HT-29 (cell line): Measurements from ENCODE around the gene MAP3K3. TPM values are rescaled to one million over a fixed set of nuclear protein-coding genes. Genes with fewer than 3 reads are reported as not detected.

Experiments
- DNase-seq: peaks from one replicate; pipeline ENCODE4 v3.0.0-alpha.2; 2015; ENCODE audit warnings: low spot score
- total RNA-seq: library from RNA; depleted of rRNA; stranded (reverse); fragments of >200 nt; shearing (Covaris generic); gene quantifications from 2 replicates; pipeline ENCODE4 v1.2.3, GENCODE V29; 2014

MAP3K3 gene
- total RNA-seq, 1 experiment from 2014 or later = 19.4 TPM

- DNase-seq = no peak
These were observed 29.9 kb downstream of the MAP3K3 start for GRCh38 chr17:63652106-63652505.

GRCh38 chr17:63653050-63653449 lies 30.8 kb downstream of the MAP3K3 start:
- DNase-seq = no peak

GRCh38 chr17:63657786-63658185 lies 35.6 kb downstream of the MAP3K3 start:
- DNase-seq = no peak

- DNase-seq = no peak
These were observed 36.1 kb downstream of the MAP3K3 start for GRCh38 chr17:63658366-63658765.

GRCh38 chr17:63659850-63660249 lies 37.6 kb downstream of the MAP3K3 start:
- no peak for DNase-seq

GRCh38 chr17:63665527-63666214 lies 43.5 kb downstream of the MAP3K3 start:
- no peak for DNase-seq

- no peak for DNase-seq
These were observed 50.6 kb downstream of the MAP3K3 start for GRCh38 chr17:63672856-63673255.

- DNase-seq = no peak
These were observed 53.0 kb downstream of the MAP3K3 start for GRCh38 chr17:63675231-63675606.

- DNase-seq = peak; percentile 96
These were observed 53.7 kb downstream of the MAP3K3 start for GRCh38 chr17:63675607-63676546.

GRCh38 chr17:63676584-63676983 lies 54.4 kb downstream of the MAP3K3 start:
- DNase-seq = no peak

GRCh38 chr17:63679214-63679613 lies 57.0 kb downstream of the MAP3K3 start:
- no peak for DNase-seq

GRCh38 chr17:63680700-63681099 lies 58.5 kb downstream of the MAP3K3 start:
- DNase-seq = no peak

GRCh38 chr17:63681530-63681929 lies 59.3 kb downstream of the MAP3K3 start:
- DNase-seq = no peak

GRCh38 chr17:63682441-63682840 lies 60.2 kb downstream of the MAP3K3 start:
- DNase-seq = no peak

- DNase-seq = no peak
These were observed 60.8 kb downstream of the MAP3K3 start for GRCh38 chr17:63682981-63683380.

GRCh38 chr17:63685041-63685440 lies 62.8 kb downstream of the MAP3K3 start:
- no peak for DNase-seq

GRCh38 chr17:63685578-63685977 lies 63.4 kb downstream of the MAP3K3 start:
- no peak for DNase-seq

- no peak for DNase-seq
These were observed 64.0 kb downstream of the MAP3K3 start for GRCh38 chr17:63686138-63686685.

GRCh38 chr17:63688396-63689020 lies 66.3 kb downstream of the MAP3K3 start:
- no peak for DNase-seq

GRCh38 chr17:63689479-63689878 lies 67.3 kb downstream of the MAP3K3 start:
- DNase-seq = no peak

GRCh38 chr17:63692195-63692816 lies 70.1 kb downstream of the MAP3K3 start:
- no peak for DNase-seq
